Hindlimb muscle (tissue), 1 donor: ENCODE measurements around the gene SEC14L1. TPM values are rescaled to one million over a fixed set of nuclear protein-coding genes. Genes with fewer than 3 reads are reported as not detected.
A peak's percentile ranks its signal among the peaks of the same experiment; 100 is the strongest.
"Not testable (repeated sequence)": the region's sequence is repeated elsewhere in the genome, so short reads cannot be mapped to it uniquely, and the experiment has no call there.

Source experiments
- DNase-seq: peaks from one replicate; pipeline ENCODE4 v3.0.0-alpha.2; 2013
- polyA plus RNA-seq: library from polyadenylated mRNA; unstranded; fragments of 120-200 nt; gene quantifications from one replicate; pipeline ENCODE4 v1.2.1, GENCODE V29; 2013; ENCODE audit not compliant: insufficient read length

SEC14L1 gene
- polyA plus RNA-seq, 1 donor: 112 TPM

GRCh38 chr17:77142689-77143088 is 1.9 kb downstream of the SEC14L1 start:
- no peak for DNase-seq

GRCh38 chr17:77143306-77143705 is 2.5 kb downstream of the SEC14L1 start:
- DNase-seq: no peak

- no peak for DNase-seq
These were observed 3.5 kb downstream of the SEC14L1 start for GRCh38 chr17:77144227-77144626.

- DNase-seq: no peak
These were observed 4.4 kb downstream of the SEC14L1 start for GRCh38 chr17:77145224-77145611.

- peak; percentile 62 for DNase-seq
These were observed 5.0 kb downstream of the SEC14L1 start for GRCh38 chr17:77145612-77146245.

- no peak for DNase-seq
These were observed 5.5 kb downstream of the SEC14L1 start for GRCh38 chr17:77146246-77146632.

- no peak for DNase-seq
These were observed 6.1 kb downstream of the SEC14L1 start for GRCh38 chr17:77146882-77147281.

GRCh38 chr17:77147357-77147801 is 6.6 kb downstream of the SEC14L1 start:
- no peak for DNase-seq

- no peak for DNase-seq
These were observed 7.5 kb downstream of the SEC14L1 start for GRCh38 chr17:77148077-77148939.

- no peak for DNase-seq
These were observed 8.3 kb downstream of the SEC14L1 start for GRCh38 chr17:77148940-77149510.

- no peak for DNase-seq
These were observed 9.4 kb downstream of the SEC14L1 start for GRCh38 chr17:77150196-77150595.

- peak; percentile 49 for DNase-seq
These were observed 10.4 kb downstream of the SEC14L1 start for GRCh38 chr17:77151186-77151585.

GRCh38 chr17:77152056-77152455 is 11.3 kb downstream of the SEC14L1 start:
- not testable (repeated sequence) for DNase-seq

GRCh38 chr17:77153472-77153871 is 12.7 kb downstream of the SEC14L1 start:
- no peak for DNase-seq

GRCh38 chr17:77153999-77154586 is 13.3 kb downstream of the SEC14L1 start:
- no peak for DNase-seq

- no peak for DNase-seq
These were observed 14.4 kb downstream of the SEC14L1 start for GRCh38 chr17:77155125-77155524.

- DNase-seq: not testable (repeated sequence)
These were observed 17.0 kb downstream of the SEC14L1 start for GRCh38 chr17:77157766-77158165.

GRCh38 chr17:77160091-77160874 is 19.5 kb downstream of the SEC14L1 start:
- peak; percentile 40 for DNase-seq

- DNase-seq: no peak
These were observed 20.2 kb downstream of the SEC14L1 start for GRCh38 chr17:77160875-77161530.

GRCh38 chr17:77161953-77162352 is 21.2 kb downstream of the SEC14L1 start:
- DNase-seq: no peak

GRCh38 chr17:77163001-77163400 is 22.2 kb downstream of the SEC14L1 start:
- peak; percentile 42 for DNase-seq
